Measurements from ENCODE around the gene TAS2R14. TPM values are rescaled to one million over a fixed set of nuclear protein-coding genes. Genes with fewer than 3 reads are reported as not detected.

TAS2R14 gene
- total RNA-seq, 4 donors from 2014 or later, result 2.0 to 6.3 (median 5.8) TPM

GRCh38 chr12:10941369-10941768, 2.3 kb upstream of the TAS2R14 start:
- H3K4me3 ChIP-seq, result no peak overlapping the region
- no peaks in the 10 kb centered on the region for H3K9me3 ChIP-seq
- no peak for TF ChIP-seq CTCF (IDR thresholded peaks at IDR 0.05)
- no peak for TF ChIP-seq POLR2A (IDR thresholded peaks at IDR 0.05)
- TF ChIP-seq EP300 (IDR thresholded peaks at IDR 0.05), result no peak
- no peaks in the 10 kb centered on the region for H3K36me3 ChIP-seq
- no peak for DNase-seq (ENCODE audit: low spot score in 2 of 2)
- no peaks in the 10 kb centered on the region for H3K4me1 ChIP-seq
- no peaks in the 10 kb centered on the region for H3K27me3 ChIP-seq
- H3K27ac ChIP-seq, result no peak overlapping the region

GRCh38 chr12:10940389-10940788, 1.3 kb upstream of the TAS2R14 start:
- 77 to 83% methylated on average over 2 of the region's 2 CpGs for WGBS, 2 donors
- Histone ChIP-seq H3K27ac (no peak overlapping the region), H3K4me1 (no peaks in the 10 kb centered on the region), H3K36me3 (no peaks in the 10 kb centered on the region), H3K9me3 (no peaks in the 10 kb centered on the region), H3K4me3 (no peak overlapping the region), H3K27me3 (no peaks in the 10 kb centered on the region)
- DNase-seq (ENCODE audit: low spot score in 2 of 2), result no peak
- no peak for TF ChIP-seq POLR2A (IDR thresholded peaks at IDR 0.05)
- no peak for TF ChIP-seq CTCF (IDR thresholded peaks at IDR 0.05)
- TF ChIP-seq EP300 (IDR thresholded peaks at IDR 0.05), result no peak

GRCh38 chr12:10936506-10936905, 2.6 kb downstream of the TAS2R14 start:
- no peak overlapping the region for H3K4me3 ChIP-seq
- no peaks in the 10 kb centered on the region for H3K4me1 ChIP-seq
- no peaks in the 10 kb centered on the region for H3K27me3 ChIP-seq
- no peaks in the 10 kb centered on the region for H3K36me3 ChIP-seq
- no peak overlapping the region for H3K27ac ChIP-seq
- DNase-seq (ENCODE audit: low spot score in 2 of 2), result no peak
- no peak for TF ChIP-seq CTCF (IDR thresholded peaks at IDR 0.05)
- no peak for TF ChIP-seq EP300 (IDR thresholded peaks at IDR 0.05)
- TF ChIP-seq POLR2A (IDR thresholded peaks at IDR 0.05), result no peak
- 65 to 84% methylated on average over 1 of the region's 1 CpG for WGBS, 2 donors
- H3K9me3 ChIP-seq, result no peaks in the 10 kb centered on the region

GRCh38 chr12:10928746-10929286, 10.2 kb downstream of the TAS2R14 start, which contains the start of gene PRH2:
PRH2 (plus strand) TSS chr12:10929236; CDS start chr12:10929274, 38 bp downstream.
- Histone ChIP-seq H3K9me3 (no peaks in the 10 kb centered on the region), H3K27ac (no peak within 1 kb of the TSS), H3K4me3 (no peak within 1 kb of the TSS), H3K36me3 (no peaks in the 10 kb centered on the region), H3K4me1 (no peaks in the 10 kb centered on the region), H3K27me3 (no peaks in the 10 kb centered on the region)
- 87 to 93% methylated on average over 5 of the region's 5 CpGs for WGBS, 2 donors
- TF ChIP-seq POLR2A (IDR thresholded peaks at IDR 0.05) (no peak), CTCF (IDR thresholded peaks at IDR 0.05) (no peak), EP300 (IDR thresholded peaks at IDR 0.05) (no peak)
- DNase-seq (ENCODE audit: low spot score in 2 of 2), result no peak

GRCh38 chr12:10926269-10926668, 12.8 kb downstream of the TAS2R14 start:
- no peaks in the 10 kb centered on the region for H3K9me3 ChIP-seq
- H3K4me1 ChIP-seq, result no peaks in the 10 kb centered on the region
- H3K4me3 ChIP-seq, result no peak overlapping the region
- TF ChIP-seq CTCF (IDR thresholded peaks at IDR 0.05) (no peak), POLR2A (IDR thresholded peaks at IDR 0.05) (no peak), EP300 (IDR thresholded peaks at IDR 0.05) (no peak)
- H3K36me3 ChIP-seq, result no peaks in the 10 kb centered on the region
- no peaks in the 10 kb centered on the region for H3K27me3 ChIP-seq
- no peak overlapping the region for H3K27ac ChIP-seq
- 95% methylated on average over 5 of the region's 5 CpGs for WGBS, 2 donors
- DNase-seq (ENCODE audit: low spot score in 2 of 2), result no peak
